GM10248 (cell line): ENCODE results near the gene S100A2.
"Not testable (repeated sequence)": the region's sequence is repeated elsewhere in the genome, so short reads cannot be mapped to it uniquely, and the experiment has no call there.

ENCODE experiments used
- CTCF ChIA-PET: fragments of 300-600 bp; sonication (Branson Sonifier 250); formaldehyde crosslinking; extraction: SDS; loops from one replicate; lab custom pipeline; 2021; ENCODE audit warnings: antibody characterized with exemption; lab: Yijun Ruan, JAX
- POLR2A ChIA-PET: fragments of 350-650 bp; sonication (Branson Sonifier 250); formaldehyde crosslinking; extraction: SDS; loops from one replicate; lab custom pipeline; 2020; ENCODE audit warnings: antibody characterized with exemption; lab: Yijun Ruan, JAX
- DNase-seq: peaks from one replicate; pipeline ENCODE4 v3.0.0; 2012; ENCODE audit errors: extremely low spot score
- TF ChIP-seq, protein P1 (sequence below): IDR thresholded peaks from 2 replicates; pipeline ENCODE4 v1.5.1; 2012; ENCODE audit warnings: mild to moderate bottlenecking, low read depth; ENCODE audit errors: extremely low read depth, missing control alignments, control extremely low read depth

The S100A2 gene

DNA sequence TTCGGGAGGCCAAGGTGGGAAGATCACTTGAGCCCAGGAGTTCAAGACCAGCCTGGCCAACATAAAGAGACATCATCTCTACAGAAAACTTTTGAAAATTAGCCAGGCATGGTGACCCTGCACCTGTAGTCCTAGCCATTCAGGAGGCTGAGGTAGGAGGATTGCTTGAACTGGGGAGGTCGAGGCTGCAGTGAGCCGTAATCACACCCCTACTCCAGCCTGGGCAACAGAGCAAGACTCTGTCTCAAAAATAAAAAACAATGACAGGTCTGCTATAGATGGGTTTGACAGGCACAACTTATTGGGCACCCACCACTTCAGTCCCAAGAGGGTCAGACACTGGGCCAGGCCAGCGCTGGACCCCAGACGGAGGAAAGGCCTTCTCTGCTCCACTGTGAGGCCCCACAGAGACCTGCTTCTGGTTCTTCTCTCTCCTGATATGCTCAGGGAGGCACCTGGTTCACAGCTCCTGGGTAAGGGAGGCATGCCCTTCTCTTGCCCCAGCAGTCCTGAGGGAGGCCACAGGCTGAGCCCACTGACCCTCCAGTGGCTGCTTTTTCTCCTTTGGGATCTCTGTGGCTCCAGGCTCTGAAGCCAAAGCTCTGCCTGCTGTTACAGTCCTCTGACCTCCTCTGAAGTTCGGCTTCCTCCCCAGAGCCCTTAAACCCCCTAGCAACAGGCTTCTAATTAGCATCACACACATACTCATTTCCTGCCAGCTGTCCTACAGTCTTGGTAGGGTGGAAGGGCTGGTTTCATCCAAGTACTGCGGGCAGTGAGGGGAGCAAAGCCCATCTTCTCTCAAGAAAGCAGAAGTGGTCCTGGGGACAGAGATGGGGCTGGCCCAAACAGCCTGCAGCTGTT, 32.9 kb upstream of the S100A2 start:
- CTCF ChIA-PET: interaction anchor here (1.2 to 4.0 kb wide), 6 partner anchors 16 to 30 kb away, joined by 3 to 21 read pairs (median 9); partner anchors contain the start of genes S100A13 and S100A14
- POLR2A ChIA-PET: interaction anchor here (0.9 to 1.1 kb wide), 2 partner anchors 14 to 35 kb away, joined by 3 to 5 read pairs; partner anchors contain the start of gene CHTOP
- TF ChIP-seq, protein P1, sequence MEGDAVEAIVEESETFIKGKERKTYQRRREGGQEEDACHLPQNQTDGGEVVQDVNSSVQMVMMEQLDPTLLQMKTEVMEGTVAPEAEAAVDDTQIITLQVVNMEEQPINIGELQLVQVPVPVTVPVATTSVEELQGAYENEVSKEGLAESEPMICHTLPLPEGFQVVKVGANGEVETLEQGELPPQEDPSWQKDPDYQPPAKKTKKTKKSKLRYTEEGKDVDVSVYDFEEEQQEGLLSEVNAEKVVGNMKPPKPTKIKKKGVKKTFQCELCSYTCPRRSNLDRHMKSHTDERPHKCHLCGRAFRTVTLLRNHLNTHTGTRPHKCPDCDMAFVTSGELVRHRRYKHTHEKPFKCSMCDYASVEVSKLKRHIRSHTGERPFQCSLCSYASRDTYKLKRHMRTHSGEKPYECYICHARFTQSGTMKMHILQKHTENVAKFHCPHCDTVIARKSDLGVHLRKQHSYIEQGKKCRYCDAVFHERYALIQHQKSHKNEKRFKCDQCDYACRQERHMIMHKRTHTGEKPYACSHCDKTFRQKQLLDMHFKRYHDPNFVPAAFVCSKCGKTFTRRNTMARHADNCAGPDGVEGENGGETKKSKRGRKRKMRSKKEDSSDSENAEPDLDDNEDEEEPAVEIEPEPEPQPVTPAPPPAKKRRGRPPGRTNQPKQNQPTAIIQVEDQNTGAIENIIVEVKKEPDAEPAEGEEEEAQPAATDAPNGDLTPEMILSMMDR: no peak
- DNase-seq: peak; percentile 88

- DNase-seq: no peak
- TF ChIP-seq, protein P1: no peak
- CTCF ChIA-PET: interaction anchor here (3.2 to 4.0 kb wide), 2 partner anchors 20 to 25 kb away, joined by 13 to 21 read pairs; partner anchors contain the start of gene S100A14
- POLR2A ChIA-PET: no interaction called here
Observed at GRCh38 chr1:153597206-153597605, 31.6 kb upstream of the S100A2 start.

- POLR2A ChIA-PET: no interaction called here
- DNase-seq: no peak
- TF ChIP-seq, protein P1: no peak
- CTCF ChIA-PET: interaction anchor here (0.9 to 2.7 kb wide), 11 partner anchors 11 to 89 kb away, joined by 3 to 9 read pairs (median 4); partner anchors contain the start of genes NPR1 and S100A13
Observed at GRCh38 chr1:153592748-153593147, 27.1 kb upstream of the S100A2 start.

DNA sequence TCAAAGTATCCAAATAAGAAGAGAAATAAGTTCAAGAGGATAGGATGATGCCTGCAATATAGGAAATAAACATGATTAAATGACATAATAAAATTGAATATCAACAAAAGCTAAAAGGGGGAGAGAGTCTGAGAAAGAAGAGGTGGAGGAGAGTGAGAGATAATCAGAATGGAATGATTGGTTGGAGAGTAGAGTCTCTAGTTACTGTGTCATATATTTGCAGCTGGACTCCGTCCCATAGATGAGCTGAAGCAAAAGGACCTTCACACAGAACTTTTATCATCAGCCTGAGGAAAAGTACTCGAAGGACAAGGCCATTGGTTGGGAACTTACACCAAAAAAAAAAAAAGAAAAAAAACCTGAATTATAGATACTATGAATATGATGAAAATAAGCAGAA, 22.8 kb upstream of the S100A2 start:
- DNase-seq: no peak
- CTCF ChIA-PET: no interaction called here
- TF ChIP-seq, protein P1: no peak
- POLR2A ChIA-PET: no interaction called here

- CTCF ChIA-PET: interaction anchor here (1.2 kb wide), 1 partner anchor 30 kb away, joined by 3 read pairs; no protein-coding TSS in a partner anchor
- POLR2A ChIA-PET, DNase-seq: not testable (repeated sequence)
Observed at GRCh38 chr1:153588033-153588432, 22.4 kb upstream of the S100A2 start.

GRCh38 chr1:153587314-153587713, 21.7 kb upstream of the S100A2 start:
- ChIA-PET POLR2A (no interaction called here), CTCF (interaction anchor here (1.2 kb wide), 2 partner anchors 31 to 76 kb away, joined by 3 to 8 read pairs; no protein-coding TSS in a partner anchor)
- no peak for DNase-seq
- TF ChIP-seq, protein P1: no peak
